Osteocyte (in vitro differentiated cells): ENCODE data around the gene VPS50. TPM values are rescaled to one million over a fixed set of nuclear protein-coding genes. Genes with fewer than 3 reads are reported as not detected.

Experiments used
- DNase-seq: peaks from one replicate; pipeline ENCODE4 v3.0.0; 2021; ENCODE audit warnings: mixed read lengths; ENCODE audit not compliant: unreplicated experiment; ENCODE audit errors: extremely low spot score
- H3K27ac Mint-ChIP-seq: one replicate; pipeline ENCODE4 v1.8.0; 2021; ENCODE audit warnings: mild to moderate bottlenecking, mixed read lengths; ENCODE audit not compliant: unreplicated experiment
- H3K27me3 Mint-ChIP-seq: one replicate; pipeline ENCODE4 v1.8.0; 2021; ENCODE audit warnings: mixed read lengths; ENCODE audit not compliant: unreplicated experiment
- H3K36me3 Mint-ChIP-seq: one replicate; pipeline ENCODE4 v1.8.0; 2021; ENCODE audit warnings: mixed read lengths; ENCODE audit not compliant: unreplicated experiment
- H3K4me1 Mint-ChIP-seq: one replicate; pipeline ENCODE4 v1.8.0; 2021; ENCODE audit warnings: mixed read lengths; ENCODE audit not compliant: unreplicated experiment
- H3K4me3 Mint-ChIP-seq: one replicate; pipeline ENCODE4 v1.8.0; 2021; ENCODE audit warnings: mild to moderate bottlenecking, moderate library complexity, mixed read lengths; ENCODE audit not compliant: unreplicated experiment
- H3K9me3 Mint-ChIP-seq: one replicate; pipeline ENCODE4 v1.8.0; 2021; ENCODE audit warnings: mixed read lengths; ENCODE audit not compliant: unreplicated experiment
- total RNA-seq: library from RNA; stranded (reverse); gene quantifications from 2 replicates; pipeline ENCODE4 v1.2.1, GENCODE V29; 2021
- TF ChIP-seq, protein P1 (sequence below): fragments of 200-600 bp; sonication (generic); IDR thresholded peaks from 2 replicates; pipeline ENCODE4 v1.5.0; 2021; ENCODE audit warnings: antibody characterized with exemption, mild to moderate bottlenecking, moderate library complexity

Gene VPS50
- total RNA-seq, 1 donor from 2014 or later, result 23.7 TPM

GRCh38 chr7:93228302-93228701, 3.9 kb upstream of the VPS50 start:
- Mint-ChIP-seq H3K27ac (no peak overlapping the region), H3K9me3 (no peaks in the 10 kb centered on the region), H3K36me3 (no peaks in the 10 kb centered on the region), H3K27me3 (peaks cover 51% of the 10 kb centered on the region), H3K4me3 (no peak overlapping the region), H3K4me1 (peaks cover 9% of the 10 kb centered on the region)
- DNase-seq, result no peak
- TF ChIP-seq, protein P1, sequence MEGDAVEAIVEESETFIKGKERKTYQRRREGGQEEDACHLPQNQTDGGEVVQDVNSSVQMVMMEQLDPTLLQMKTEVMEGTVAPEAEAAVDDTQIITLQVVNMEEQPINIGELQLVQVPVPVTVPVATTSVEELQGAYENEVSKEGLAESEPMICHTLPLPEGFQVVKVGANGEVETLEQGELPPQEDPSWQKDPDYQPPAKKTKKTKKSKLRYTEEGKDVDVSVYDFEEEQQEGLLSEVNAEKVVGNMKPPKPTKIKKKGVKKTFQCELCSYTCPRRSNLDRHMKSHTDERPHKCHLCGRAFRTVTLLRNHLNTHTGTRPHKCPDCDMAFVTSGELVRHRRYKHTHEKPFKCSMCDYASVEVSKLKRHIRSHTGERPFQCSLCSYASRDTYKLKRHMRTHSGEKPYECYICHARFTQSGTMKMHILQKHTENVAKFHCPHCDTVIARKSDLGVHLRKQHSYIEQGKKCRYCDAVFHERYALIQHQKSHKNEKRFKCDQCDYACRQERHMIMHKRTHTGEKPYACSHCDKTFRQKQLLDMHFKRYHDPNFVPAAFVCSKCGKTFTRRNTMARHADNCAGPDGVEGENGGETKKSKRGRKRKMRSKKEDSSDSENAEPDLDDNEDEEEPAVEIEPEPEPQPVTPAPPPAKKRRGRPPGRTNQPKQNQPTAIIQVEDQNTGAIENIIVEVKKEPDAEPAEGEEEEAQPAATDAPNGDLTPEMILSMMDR, result peak; percentile 85

- Mint-ChIP-seq H3K27ac (no peak overlapping the region), H3K9me3 (no peaks in the 10 kb centered on the region), H3K36me3 (no peaks in the 10 kb centered on the region), H3K4me3 (peak overlapping the region; percentile 97), H3K27me3 (peaks cover 32% of the 10 kb centered on the region), H3K4me1 (peaks cover 9% of the 10 kb centered on the region)
- TF ChIP-seq, protein P1, result no peak
- DNase-seq, result no peak
Measured at GRCh38 chr7:93231259-93231658, 907 bp upstream of the VPS50 start.

DNA sequence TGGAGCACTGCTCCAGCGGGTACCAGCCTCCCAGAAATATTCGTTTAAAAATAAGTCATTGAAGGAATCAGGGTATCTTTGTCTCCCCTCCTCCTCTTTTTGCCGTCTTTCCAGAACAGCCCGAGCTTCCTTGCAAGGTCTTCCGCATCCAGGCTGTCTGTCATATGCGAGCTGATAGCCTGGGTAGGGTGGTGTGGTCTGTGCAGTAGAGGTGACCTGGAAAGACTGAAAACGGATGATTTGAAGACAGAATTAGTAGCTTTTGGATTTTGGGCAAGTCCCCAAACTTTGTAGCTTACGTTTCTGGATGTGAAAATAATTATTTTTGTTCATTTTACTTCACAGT, 480 bp downstream of the VPS50 start:
- TF ChIP-seq, protein P1, result no peak
- Mint-ChIP-seq H3K4me3 (peak overlapping the region; percentile 97), H3K9me3 (no peaks in the 10 kb centered on the region), H3K4me1 (peaks cover 9% of the 10 kb centered on the region), H3K27ac (peak overlapping the region; percentile 87), H3K36me3 (no peaks in the 10 kb centered on the region), H3K27me3 (peaks cover 21% of the 10 kb centered on the region)
- DNase-seq, result no peak

- DNase-seq, result no peak
- Mint-ChIP-seq H3K27me3 (peaks cover 2% of the 10 kb centered on the region), H3K36me3 (no peaks in the 10 kb centered on the region), H3K4me1 (peaks cover 9% of the 10 kb centered on the region), H3K9me3 (no peaks in the 10 kb centered on the region), H3K4me3 (no peak overlapping the region), H3K27ac (no peak overlapping the region)
- TF ChIP-seq, protein P1, result no peak
Measured at GRCh38 chr7:93235541-93235940, 3.4 kb downstream of the VPS50 start.

DNA sequence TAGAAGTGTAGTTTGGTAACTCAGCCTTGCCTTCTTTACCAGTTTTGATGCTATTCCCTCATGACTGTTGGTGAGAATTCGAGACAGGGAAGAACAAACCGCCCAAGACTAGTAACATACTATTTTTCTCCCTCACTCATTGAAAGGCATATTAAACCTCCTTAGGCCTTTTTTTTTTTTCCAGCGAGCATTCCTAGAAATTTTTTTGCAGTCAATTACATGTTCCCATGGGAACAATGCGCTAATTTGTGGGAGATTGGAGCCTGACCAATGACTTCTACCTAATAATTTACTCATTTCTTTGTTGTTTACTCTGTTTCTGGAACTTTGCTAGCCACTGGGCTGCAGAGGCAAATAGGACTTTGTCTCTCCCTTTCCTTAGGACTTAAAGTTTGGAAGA, 6.0 kb downstream of the VPS50 start:
- TF ChIP-seq, protein P1, result no peak
- H3K27ac Mint-ChIP-seq, result no peak overlapping the region
- no peaks in the 10 kb centered on the region for H3K36me3 Mint-ChIP-seq

More for the DNA sequence above, 6.0 kb downstream of the VPS50 start:
- Mint-ChIP-seq H3K9me3 (no peaks in the 10 kb centered on the region), H3K4me3 (no peak overlapping the region), H3K27me3 (no peaks in the 10 kb centered on the region), H3K4me1 (no peaks in the 10 kb centered on the region)
- DNase-seq, result no peak
